Common myeloid progenitor, CD34-positive (primary cell): ENCODE results near the gene BFSP1.

Experiments
- CTCF ChIA-PET: fragments of 350-600 bp; sonication (Branson Sonifier 250); formaldehyde crosslinking; loops from one replicate; lab custom pipeline; 2021; ENCODE audit warnings: antibody characterized with exemption; lab: Charles Lee
- POLR2A ChIA-PET: fragments of 350-600 bp; sonication (Branson Sonifier 250); formaldehyde crosslinking; loops from one replicate; lab custom pipeline; 2021; ENCODE audit warnings: antibody characterized with exemption; lab: Charles Lee
- DNase-seq, 3 donors: peaks; one replicate each; pipeline versions ENCODE4 v3.0.0 to v3.0.0-alpha.2; 2013
- H3K27ac ChIP-seq, 2 experiments: 1 replicate in 1 of 2; 2 replicates in 1 of 2; pipeline ENCODE4 v1.7.0; 2013; ENCODE audit warnings: inconsistent platforms in 2 of 2, low read length in 2 of 2, mild to moderate bottlenecking in 2 of 2, low read depth in 1 of 2, moderate library complexity in 1 of 2; ENCODE audit not compliant: severe bottlenecking in 2 of 2, insufficient read depth in 1 of 2, poor library complexity in 1 of 2
- H3K27me3 ChIP-seq, 5 experiments: replicated peaks in 2 of 5; 1 replicate in 3 of 5; 2 replicates in 2 of 5; pipeline versions ENCODE4 v1.6.1 to v1.7.0; 2013; ENCODE audit warnings: low read length in 4 of 5, mild to moderate bottlenecking in 2 of 5, moderate library complexity in 2 of 5, inconsistent platforms in 1 of 5; ENCODE audit not compliant: insufficient read depth in 5 of 5, control insufficient read depth in 4 of 5
- H3K36me3 ChIP-seq, 4 experiments: 1 replicate in 2 of 4; 2 replicates in 2 of 4; pipeline versions ENCODE4 v1.6.1 to v1.7.0; 2013; ENCODE audit warnings: low read length in 3 of 4, control low read depth in 1 of 4, mild to moderate bottlenecking in 1 of 4; ENCODE audit not compliant: control insufficient read depth in 4 of 4, insufficient read depth in 4 of 4
- H3K4me1 ChIP-seq, 4 experiments: 1 replicate in 3 of 4; 2 replicates in 1 of 4; pipeline versions ENCODE4 v1.6.1 to v1.7.1; 2013; ENCODE audit warnings: low read length in 3 of 4, mild to moderate bottlenecking in 3 of 4, control low read depth in 1 of 4, inconsistent platforms in 1 of 4, moderate library complexity in 1 of 4; ENCODE audit not compliant: control insufficient read depth in 4 of 4, insufficient read depth in 4 of 4; ENCODE audit errors: control extremely low read depth in 1 of 4
- H3K4me3 ChIP-seq, 7 experiments: 1 replicate in 4 of 7; 2 replicates in 3 of 7; pipeline versions ENCODE4 v1.5.1 to v1.7.0; 2013; ENCODE audit warnings: mild to moderate bottlenecking in 7 of 7, low read length in 6 of 7, moderate library complexity in 6 of 7, inconsistent platforms in 2 of 7, low read depth in 2 of 7, control low read depth in 1 of 7; ENCODE audit not compliant: insufficient read depth in 4 of 7, control insufficient read depth in 1 of 7; ENCODE audit errors: extremely low read depth in 1 of 7
- H3K9me3 ChIP-seq, 5 experiments: 1 replicate in 4 of 5; 2 replicates in 1 of 5; pipeline versions ENCODE4 v1.6.1 to v1.7.1; 2013; ENCODE audit warnings: low read length in 4 of 5, mild to moderate bottlenecking in 2 of 5, inconsistent platforms in 1 of 5, low read depth in 1 of 5, moderate library complexity in 1 of 5; ENCODE audit not compliant: control insufficient read depth in 4 of 5, insufficient read depth in 2 of 5; ENCODE audit errors: control extremely low read depth in 1 of 5
- WGBS: methylation state at CpG from one replicate; pipeline ENCODE4 v1.1.5; 2013; ENCODE audit not compliant: insufficient coverage; 5-methylcytosine and 5-hydroxymethylcytosine counted together

Gene BFSP1

GRCh38 chr20:17513939-17514338 is 17.2 kb downstream of the BFSP1 start:
- CTCF ChIA-PET = interaction anchor here (1.2 to 2.5 kb wide), 6 partner anchors 8 to 141 kb away, joined by 3 to 17 read pairs (median 6); no protein-coding TSS in a partner anchor
- no peak for DNase-seq
- H3K27ac ChIP-seq = no peak overlapping the region
- POLR2A ChIA-PET = no interaction called here
- no CpG with 5 or more reads among the region's 2 CpGs for WGBS
- H3K4me1 ChIP-seq = no peaks in the 10 kb centered on the region
- no peak overlapping the region for H3K4me3 ChIP-seq
- no peaks in the 10 kb centered on the region for H3K27me3 ChIP-seq
- no peaks in the 10 kb centered on the region for H3K36me3 ChIP-seq
- H3K9me3 ChIP-seq = no peaks in the 10 kb centered on the region

- Histone ChIP-seq H3K4me3 (no peak overlapping the region), H3K9me3 (no peaks in the 10 kb centered on the region), H3K36me3 (no peaks in the 10 kb centered on the region), H3K27ac (no peak overlapping the region), H3K4me1 (peaks cover 0 to 10% (median 3%) of the 10 kb centered on the region in 4 experiments), H3K27me3 (no peaks in the 10 kb centered on the region)
- 60% methylated on average over 4 of the region's 6 CpGs for WGBS
- CTCF ChIA-PET = no interaction called here
- POLR2A ChIA-PET = no interaction called here
- peak in 2 of 3 donors; percentile 23 to 26 for DNase-seq
These were observed 19.8 kb downstream of the BFSP1 start for GRCh38 chr20:17511401-17511800.

GRCh38 chr20:17510548-17510947 is 20.6 kb downstream of the BFSP1 start:
- no peaks in the 10 kb centered on the region for H3K27me3 ChIP-seq
- H3K4me3 ChIP-seq = no peak overlapping the region
- ChIA-PET POLR2A (no interaction called here), CTCF (no interaction called here)
- DNase-seq = no peak
- 90% methylated on average over 3 of the region's 4 CpGs for WGBS
- H3K4me1 ChIP-seq = peaks cover 0 to 17% (median 10%) of the 10 kb centered on the region in 4 experiments
- no peaks in the 10 kb centered on the region for H3K9me3 ChIP-seq
- H3K36me3 ChIP-seq = no peaks in the 10 kb centered on the region
- H3K27ac ChIP-seq = no peak overlapping the region

GRCh38 chr20:17508756-17509155 is 22.4 kb downstream of the BFSP1 start:
- 98% methylated on average over 18 of the region's 18 CpGs for WGBS
- H3K27me3 ChIP-seq = no peaks in the 10 kb centered on the region
- no peak for DNase-seq
- H3K27ac ChIP-seq = no peak overlapping the region
- ChIA-PET CTCF (no interaction called here), POLR2A (no interaction called here)
- peaks cover 0 to 33% (median 20%) of the 10 kb centered on the region in 4 experiments for H3K4me1 ChIP-seq
- no peaks in the 10 kb centered on the region for H3K9me3 ChIP-seq
- no peak overlapping the region for H3K4me3 ChIP-seq
- no peaks in the 10 kb centered on the region for H3K36me3 ChIP-seq

GRCh38 chr20:17507531-17507930 is 23.6 kb downstream of the BFSP1 start:
- CTCF ChIA-PET = no interaction called here
- POLR2A ChIA-PET = no interaction called here
- H3K27ac ChIP-seq = no peak overlapping the region
- 84% methylated on average over 2 of the region's 5 CpGs for WGBS
- no peak overlapping the region for H3K4me3 ChIP-seq
- peak in 1 of 3 donors; percentile 14 for DNase-seq
- H3K9me3 ChIP-seq = no peaks in the 10 kb centered on the region
- H3K36me3 ChIP-seq = no peaks in the 10 kb centered on the region
- H3K27me3 ChIP-seq = no peaks in the 10 kb centered on the region
- H3K4me1 ChIP-seq = peaks cover 0 to 38% (median 20%) of the 10 kb centered on the region in 4 experiments

GRCh38 chr20:17507032-17507431 is 24.1 kb downstream of the BFSP1 start:
- no peaks in the 10 kb centered on the region for H3K9me3 ChIP-seq
- peaks cover 0 to 38% (median 20%) of the 10 kb centered on the region in 4 experiments for H3K4me1 ChIP-seq
- no CpG with 5 or more reads among the region's 2 CpGs for WGBS
- peak; percentile 31 to 52 (median 36) for DNase-seq
- H3K27ac ChIP-seq = no peak overlapping the region
- no peaks in the 10 kb centered on the region for H3K36me3 ChIP-seq
- POLR2A ChIA-PET = no interaction called here
- no peak overlapping the region for H3K4me3 ChIP-seq
- no peaks in the 10 kb centered on the region for H3K27me3 ChIP-seq
- CTCF ChIA-PET = interaction anchor here (4.1 kb wide), 1 partner anchor 110 kb away, joined by 36 read pairs; no protein-coding TSS in a partner anchor

GRCh38 chr20:17505636-17506517 is 25.3 kb downstream of the BFSP1 start:
- no peaks in the 10 kb centered on the region for H3K36me3 ChIP-seq
- 73% methylated on average over 16 of the region's 19 CpGs for WGBS
- H3K9me3 ChIP-seq = no peaks in the 10 kb centered on the region
- peak overlapping the region in 5 of 7 experiments; percentile 61 to 80 (median 67) for H3K4me3 ChIP-seq
- ChIA-PET CTCF (interaction anchor here (0.7 to 4.1 kb wide), 24 partner anchors 8 to 770 kb away, joined by 3 to 36 read pairs (median 4); partner anchors contain the start of gene BFSP1), POLR2A (interaction anchor here (0.8 kb wide), 1 partner anchor 239 kb away, joined by 3 read pairs; no protein-coding TSS in a partner anchor)
- no peak overlapping the region for H3K27ac ChIP-seq
- no peaks in the 10 kb centered on the region for H3K27me3 ChIP-seq
- DNase-seq = peak in 2 of 3 donors; percentile 36
- peaks cover 0 to 38% (median 20%) of the 10 kb centered on the region in 4 experiments for H3K4me1 ChIP-seq
